Panc1 (cell line): ENCODE data around the gene KIAA1958. TPM values are rescaled to one million over a fixed set of nuclear protein-coding genes. Genes with fewer than 3 reads are reported as not detected.

Experiments
- ATAC-seq: fragments of 200-7000 bp; cut with Tn5 transposase; 2 replicates; pipeline ENCODE4 v1.9.1; 2020; ENCODE audit warnings: mild to moderate bottlenecking, moderate library complexity
- BruUV-seq: library from RNA; stranded (reverse); fragments of 400-500 nt; replicated peaks from 2 replicates; lab custom pipeline; 2021; lab: Mats Ljungman, UMichigan
- CTCF ChIA-PET: fragments of 300-600 bp; sonication (Branson Sonifier 250); formaldehyde crosslinking; loops from one replicate; lab custom pipeline; 2022; ENCODE audit warnings: antibody characterized with exemption; lab: Charles Lee
- POLR2A ChIA-PET: fragments of 300-600 bp; sonication (Branson Sonifier 250); formaldehyde crosslinking; loops from one replicate; lab custom pipeline; 2022; ENCODE audit warnings: antibody characterized with exemption; lab: Charles Lee
- DNase-seq: peaks from one replicate; pipeline ENCODE4 v3.0.0-alpha.2; 2010; ENCODE audit warnings: low read depth, low spot score
- H3K27ac ChIP-seq: 2 replicates; pipeline ENCODE4 v1.5.1; 2011; ENCODE audit warnings: mild to moderate bottlenecking, low read length, inconsistent platforms
- H3K27me3 ChIP-seq: fragments of 200-500 bp; sonication (Bioruptor generic); 2 replicates; pipeline ENCODE4 v1.6.0; 2014; ENCODE audit warnings: low read length, inconsistent platforms; ENCODE audit not compliant: control insufficient read depth, insufficient read depth
- H3K36me3 ChIP-seq: fragments of 200-500 bp; sonication (Bioruptor generic); 2 replicates; pipeline ENCODE4 v1.5.1; 2014; ENCODE audit warnings: inconsistent platforms, mild to moderate bottlenecking, low read length, moderate library complexity; ENCODE audit not compliant: control insufficient read depth, insufficient read depth
- H3K4me1 ChIP-seq: 2 replicates; pipeline ENCODE4 v1.5.1; 2011; ENCODE audit warnings: inconsistent platforms, mild to moderate bottlenecking, low read length, moderate library complexity; ENCODE audit not compliant: control insufficient read depth, insufficient read depth
- H3K4me3 ChIP-seq, 2 experiments: 2 replicates each; pipeline ENCODE4 v1.5.1; 2011 to 2012; ENCODE audit warnings: low read depth in 2 of 2, low read length in 2 of 2, mild to moderate bottlenecking in 2 of 2, inconsistent platforms in 1 of 2, moderate library complexity in 1 of 2
- H3K9me3 ChIP-seq: fragments of 200-500 bp; sonication (Bioruptor generic); 2 replicates; pipeline ENCODE4 v1.5.1; 2014; ENCODE audit warnings: low read depth, mild to moderate bottlenecking, inconsistent platforms, low read length, moderate library complexity; ENCODE audit not compliant: control insufficient read depth, insufficient read depth
- POLR2AphosphoS5 ChIP-seq: IDR thresholded peaks from 2 replicates; pipeline ENCODE4 v1.6.1; 2012; ENCODE audit warnings: mild to moderate bottlenecking, low read depth, low read length, moderate library complexity
- SIN3A ChIP-seq: IDR thresholded peaks from 2 replicates; pipeline ENCODE4 v1.6.1; 2012; ENCODE audit warnings: low read depth, mild to moderate bottlenecking, low read length, moderate library complexity, borderline replicate concordance; ENCODE audit not compliant: insufficient read depth
- TCF7L2 ChIP-seq: IDR thresholded peaks from 2 replicates; pipeline ENCODE4 v1.6.1; 2011; ENCODE audit warnings: mild to moderate bottlenecking, low read depth, low read length, inconsistent platforms
- in situ Hi-C: cut with HindIII; loops from 2 replicates; pipeline ENCODE4 v1.10.0; 2016; ENCODE audit warnings: low sequenced_read_pairs, low pct_unique_long_range_greater_than_20kb
- intact Hi-C: fragments of 100-400 bp; cut with micrococcal nuclease; formaldehyde crosslinking; loops from one replicate; pipeline ENCODE4 v1.10.0; 2022; ENCODE audit not compliant: unreplicated experiment
- total RNA-seq: library from RNA; stranded (reverse); gene quantifications from one replicate; pipeline ENCODE4 v1.2.1, GENCODE V29; 2021; ENCODE audit not compliant: unreplicated experiment
- TF ChIP-seq, protein P1 (sequence below): fragments of 450-650 bp; IDR thresholded peaks from 2 replicates; pipeline ENCODE4 v1.5.1; 2017; ENCODE audit warnings: mild to moderate bottlenecking
- TF ChIP-seq, protein P2 (sequence below), 2 experiments: IDR thresholded peaks; 2 replicates each; pipeline ENCODE4 v1.6.1; 2011 to 2012; ENCODE audit warnings: low read depth in 2 of 2, control low read depth in 1 of 2, low read length in 1 of 2, mild to moderate bottlenecking in 1 of 2, moderate library complexity in 1 of 2; ENCODE audit not compliant: insufficient read depth in 1 of 2

KIAA1958 gene
- total RNA-seq, 1 experiment from 2014 or later = 10.4 TPM

DNA sequence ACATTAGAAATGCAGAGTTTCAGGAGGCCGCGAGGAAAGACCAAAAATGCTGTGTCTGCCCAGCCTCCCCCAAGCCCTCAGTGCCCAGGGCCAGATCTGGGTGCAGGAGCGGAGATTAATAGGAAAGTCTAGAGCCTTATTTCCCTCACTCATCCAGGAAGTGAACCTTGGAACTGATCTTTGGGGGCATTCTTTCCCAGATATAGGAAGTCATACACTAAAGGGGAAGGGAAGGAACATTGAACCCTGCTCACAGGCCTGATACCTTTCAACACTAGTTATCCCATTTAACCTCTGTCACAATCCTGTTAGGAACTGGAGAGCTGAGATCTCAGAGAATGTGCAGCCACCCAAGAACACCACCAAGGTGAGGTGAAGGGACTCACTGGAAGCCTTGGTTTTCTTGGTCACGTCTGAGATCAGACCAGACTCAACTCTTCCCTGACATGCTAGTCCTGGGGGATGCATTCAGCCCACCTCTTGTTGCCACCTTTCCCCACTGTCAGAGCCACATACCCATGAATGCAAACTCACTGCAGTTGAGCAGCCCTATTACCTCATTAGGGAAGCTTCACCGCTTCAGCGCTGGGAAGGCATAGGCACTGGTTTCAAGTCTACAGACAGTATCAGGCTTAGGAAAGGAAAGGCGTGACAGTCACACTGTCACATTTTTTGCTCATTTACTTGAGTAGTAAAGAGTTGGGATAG lies 95.0 kb downstream of the KIAA1958 start:
- Histone ChIP-seq H3K27ac (no peak overlapping the region), H3K4me1 (no peaks in the 10 kb centered on the region), H3K9me3 (no peaks in the 10 kb centered on the region), H3K36me3 (no peaks in the 10 kb centered on the region), H3K4me3 (no peak overlapping the region), H3K27me3 (no peaks in the 10 kb centered on the region)
- DNase-seq = no peak
- intact Hi-C loops = no loop called here
- no TSS peak for BruUV-seq
- ChIA-PET POLR2A (no interaction called here), CTCF (no interaction called here)
- ATAC-seq = no peak
- in situ Hi-C loops = no loop called here
- no peak for TF ChIP-seq SIN3A
- TF ChIP-seq TCF7L2 = no peak
- TF ChIP-seq, protein P1, sequence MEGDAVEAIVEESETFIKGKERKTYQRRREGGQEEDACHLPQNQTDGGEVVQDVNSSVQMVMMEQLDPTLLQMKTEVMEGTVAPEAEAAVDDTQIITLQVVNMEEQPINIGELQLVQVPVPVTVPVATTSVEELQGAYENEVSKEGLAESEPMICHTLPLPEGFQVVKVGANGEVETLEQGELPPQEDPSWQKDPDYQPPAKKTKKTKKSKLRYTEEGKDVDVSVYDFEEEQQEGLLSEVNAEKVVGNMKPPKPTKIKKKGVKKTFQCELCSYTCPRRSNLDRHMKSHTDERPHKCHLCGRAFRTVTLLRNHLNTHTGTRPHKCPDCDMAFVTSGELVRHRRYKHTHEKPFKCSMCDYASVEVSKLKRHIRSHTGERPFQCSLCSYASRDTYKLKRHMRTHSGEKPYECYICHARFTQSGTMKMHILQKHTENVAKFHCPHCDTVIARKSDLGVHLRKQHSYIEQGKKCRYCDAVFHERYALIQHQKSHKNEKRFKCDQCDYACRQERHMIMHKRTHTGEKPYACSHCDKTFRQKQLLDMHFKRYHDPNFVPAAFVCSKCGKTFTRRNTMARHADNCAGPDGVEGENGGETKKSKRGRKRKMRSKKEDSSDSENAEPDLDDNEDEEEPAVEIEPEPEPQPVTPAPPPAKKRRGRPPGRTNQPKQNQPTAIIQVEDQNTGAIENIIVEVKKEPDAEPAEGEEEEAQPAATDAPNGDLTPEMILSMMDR = no peak
- TF ChIP-seq, protein P2, sequence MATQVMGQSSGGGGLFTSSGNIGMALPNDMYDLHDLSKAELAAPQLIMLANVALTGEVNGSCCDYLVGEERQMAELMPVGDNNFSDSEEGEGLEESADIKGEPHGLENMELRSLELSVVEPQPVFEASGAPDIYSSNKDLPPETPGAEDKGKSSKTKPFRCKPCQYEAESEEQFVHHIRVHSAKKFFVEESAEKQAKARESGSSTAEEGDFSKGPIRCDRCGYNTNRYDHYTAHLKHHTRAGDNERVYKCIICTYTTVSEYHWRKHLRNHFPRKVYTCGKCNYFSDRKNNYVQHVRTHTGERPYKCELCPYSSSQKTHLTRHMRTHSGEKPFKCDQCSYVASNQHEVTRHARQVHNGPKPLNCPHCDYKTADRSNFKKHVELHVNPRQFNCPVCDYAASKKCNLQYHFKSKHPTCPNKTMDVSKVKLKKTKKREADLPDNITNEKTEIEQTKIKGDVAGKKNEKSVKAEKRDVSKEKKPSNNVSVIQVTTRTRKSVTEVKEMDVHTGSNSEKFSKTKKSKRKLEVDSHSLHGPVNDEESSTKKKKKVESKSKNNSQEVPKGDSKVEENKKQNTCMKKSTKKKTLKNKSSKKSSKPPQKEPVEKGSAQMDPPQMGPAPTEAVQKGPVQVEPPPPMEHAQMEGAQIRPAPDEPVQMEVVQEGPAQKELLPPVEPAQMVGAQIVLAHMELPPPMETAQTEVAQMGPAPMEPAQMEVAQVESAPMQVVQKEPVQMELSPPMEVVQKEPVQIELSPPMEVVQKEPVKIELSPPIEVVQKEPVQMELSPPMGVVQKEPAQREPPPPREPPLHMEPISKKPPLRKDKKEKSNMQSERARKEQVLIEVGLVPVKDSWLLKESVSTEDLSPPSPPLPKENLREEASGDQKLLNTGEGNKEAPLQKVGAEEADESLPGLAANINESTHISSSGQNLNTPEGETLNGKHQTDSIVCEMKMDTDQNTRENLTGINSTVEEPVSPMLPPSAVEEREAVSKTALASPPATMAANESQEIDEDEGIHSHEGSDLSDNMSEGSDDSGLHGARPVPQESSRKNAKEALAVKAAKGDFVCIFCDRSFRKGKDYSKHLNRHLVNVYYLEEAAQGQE (IDR thresholded peaks at IDR 0.05; ENCODE audit: insufficient read depth in 1 of 2, low read depth in 2 of 2, low read length in 1 of 2) = no peak
- TF ChIP-seq POLR2AphosphoS5 = no peak

DNA sequence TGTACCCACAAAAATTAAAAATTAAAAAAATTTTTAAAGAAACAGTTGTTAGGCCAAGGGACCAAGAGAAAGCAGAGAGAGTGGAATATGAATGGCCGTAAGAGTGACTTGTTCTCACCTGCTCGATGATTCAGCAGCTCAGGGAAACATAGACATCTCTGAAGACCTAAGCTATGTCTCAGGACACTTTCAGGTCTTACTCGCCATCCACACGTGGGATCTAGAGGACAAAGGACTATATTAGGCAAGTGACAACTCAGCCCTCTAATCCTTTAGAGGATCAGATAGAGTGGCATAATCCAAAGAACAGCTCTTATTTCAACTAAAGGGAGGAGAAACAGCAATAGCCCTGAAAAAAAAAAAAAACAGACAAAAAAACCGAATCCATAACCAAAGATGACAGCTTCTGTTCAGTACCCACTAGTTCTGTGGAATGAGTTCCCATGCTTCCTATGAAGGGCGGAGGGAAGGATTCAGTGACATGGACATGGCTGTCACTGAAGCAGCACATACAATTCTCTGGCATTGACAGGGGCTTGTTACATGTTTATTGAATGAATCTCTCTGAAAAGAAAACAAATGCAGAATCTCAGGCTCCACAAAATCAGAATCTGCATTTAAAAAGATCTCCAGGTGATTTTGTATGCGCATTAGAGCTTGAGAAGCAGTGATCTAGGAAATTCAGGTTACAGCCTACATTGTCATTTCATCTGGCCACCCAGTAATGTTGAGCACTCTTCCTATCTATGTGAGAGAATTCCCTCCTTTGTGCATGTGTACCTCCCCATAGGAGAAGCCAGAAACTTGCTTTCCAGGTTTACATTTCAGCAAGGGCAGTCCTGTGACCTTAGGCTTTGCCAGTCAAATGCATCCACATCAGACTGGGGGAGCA lies 96.0 kb downstream of the KIAA1958 start:
- H3K27ac ChIP-seq = no peak overlapping the region
- CTCF ChIA-PET = no interaction called here
- BruUV-seq = no TSS peak
- POLR2A ChIA-PET = no interaction called here
- DNase-seq (no peak), ATAC-seq (no peak)
- intact Hi-C loops (no loop called here), in situ Hi-C loops (no loop called here)
- no peaks in the 10 kb centered on the region for H3K4me1 ChIP-seq
- TF ChIP-seq POLR2AphosphoS5 = no peak
- no peak for TF ChIP-seq SIN3A
- TF ChIP-seq TCF7L2 = no peak
- TF ChIP-seq, protein P1 = no peak
- TF ChIP-seq, protein P2 (IDR thresholded peaks at IDR 0.05; ENCODE audit: insufficient read depth in 1 of 2, low read depth in 2 of 2, low read length in 1 of 2) = no peak
- no peaks in the 10 kb centered on the region for H3K36me3 ChIP-seq
- H3K9me3 ChIP-seq = no peaks in the 10 kb centered on the region
- H3K4me3 ChIP-seq = no peak overlapping the region
- no peaks in the 10 kb centered on the region for H3K27me3 ChIP-seq
